ENCODE results near the gene TMEM167B. TPM values are rescaled to one million over a fixed set of nuclear protein-coding genes. Genes with fewer than 3 reads are reported as not detected.

TMEM167B gene
- total and polyA plus RNA-seq, 2 of the 8 experiments (the other 6 are each of a cell fraction or from before 2014, with no cell fraction given) = 3.6 to 14.8 TPM

DNA sequence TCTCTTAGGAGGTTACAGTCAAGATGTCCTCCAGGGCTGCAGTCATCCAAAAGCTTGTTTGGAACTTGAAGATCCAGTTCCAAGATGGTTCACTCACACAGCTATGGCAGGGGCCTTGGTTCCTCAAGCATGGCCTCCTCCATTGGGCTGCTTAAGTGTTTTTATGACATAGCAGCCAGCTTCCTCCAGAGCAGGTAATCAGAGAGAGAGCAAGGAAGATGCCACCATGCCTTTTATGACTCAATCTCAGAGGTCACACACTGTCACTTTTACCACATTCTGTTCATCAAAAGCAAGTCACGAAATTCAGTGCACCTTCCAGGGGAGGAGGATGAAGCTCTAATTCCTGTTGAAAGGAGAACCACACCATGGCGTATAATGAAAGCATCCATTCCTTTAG lies 40.5 kb downstream of the TMEM167B start:
- no peaks in the 10 kb centered on the region for H3K79me2 ChIP-seq (ENCODE audit: control insufficient read depth in 1 of 2, insufficient read depth in 2 of 2, low read length in 2 of 2)
- H2BK15ac ChIP-seq (ENCODE audit: low read length) = no peak overlapping the region
- no peak overlapping the region for H2BK12ac ChIP-seq (ENCODE audit: low read depth, low read length)
- H4K5ac ChIP-seq (ENCODE audit: insufficient read length, low read depth, low read length) = no peak overlapping the region
- no peak overlapping the region for H4K8ac ChIP-seq (ENCODE audit: extremely low read depth, insufficient read depth, low read length)
- no peaks in the 10 kb centered on the region for H3K9me3 ChIP-seq (ENCODE audit: insufficient read depth in 2 of 2, low read depth in 1 of 2, low read length in 1 of 2)
- no peaks in the 10 kb centered on the region for H3K4me1 ChIP-seq (replicated peaks in 1 of 4; ENCODE audit: control insufficient read depth in 3 of 4, insufficient read depth in 4 of 4, low read length in 3 of 4)
- H2BK20ac ChIP-seq (ENCODE audit: low read length) = no peak overlapping the region
- H3K23me2 ChIP-seq (ENCODE audit: low read depth, low read length) = no peaks in the 10 kb centered on the region
- FAIRE-seq (no peak), DNase-seq (ENCODE audit: low read depth in 1 of 2, low spot score in 2 of 2) (no peak)
- H2BK120ac ChIP-seq (replicated peaks; ENCODE audit: low read depth, low read length) = no peak overlapping the region
- no peak overlapping the region for H2AFZ ChIP-seq (ENCODE audit: low read length)
- 66% methylated on average over 2 of the region's 2 CpGs; no CpG with 5 or more reads in 1 of the 2 experiments for WGBS, 2 experiments (ENCODE audit: extremely low coverage in 1 of 2, insufficient coverage in 1 of 2, insufficient read length in 1 of 2, insufficient replicate concordance in 2 of 2, low coverage in 1 of 2, low lambda C conversion rate in 2 of 2, missing lambda C conversion rate in 1 of 2)
- H3K27me3 ChIP-seq (replicated peaks in 1 of 4; ENCODE audit: control insufficient read depth in 3 of 4, extremely low read depth in 1 of 4, insufficient read depth in 3 of 4, low read length in 3 of 4) = peaks cover 0 to 2% (median 0%) of the 10 kb centered on the region in 4 experiments; a peak in 1 of 7 replicates
- no peak overlapping the region for H3K56ac ChIP-seq (replicated peaks; ENCODE audit: insufficient read length, low read depth, low read length)
- H2AK5ac ChIP-seq (ENCODE audit: low read depth, low read length) = no peak overlapping the region
- no peaks in the 10 kb centered on the region for H3K36me3 ChIP-seq (ENCODE audit: control insufficient read depth in 2 of 4, insufficient read depth in 4 of 4, low read length in 3 of 4)
- H3K4me3 ChIP-seq (ENCODE audit: extremely low read depth in 1 of 4, insufficient read depth in 2 of 4, low read depth in 3 of 4, low read length in 4 of 4) = no peak overlapping the region
- H3K27ac ChIP-seq (ENCODE audit: low read depth, low read length) = no peak overlapping the region
- ChIA-PET CTCF (ENCODE audit: partially characterized antibody) (interaction anchor here (1.1 to 2.7 kb wide), 5 partner anchors 10 to 108 kb away, joined by 3 to 7 read pairs (median 4); no protein-coding TSS in a partner anchor), POLR2A (ENCODE audit: partially characterized antibody) (interaction anchor here (1.0 to 1.1 kb wide), 2 partner anchors 9 to 26 kb away, joined by 3 read pairs; no protein-coding TSS in a partner anchor)
- H3K14ac ChIP-seq (ENCODE audit: insufficient read length) = no peak overlapping the region
- TF ChIP-seq SAP30 (IDR thresholded peaks at IDR 0.05; ENCODE audit: insufficient read depth, insufficient replicate concordance, low read length) (no peak), RXRA (IDR thresholded peaks at IDR 0.05; ENCODE audit: insufficient read depth, low read depth, low read length) (no peak), NANOG (IDR thresholded peaks at IDR 0.05; ENCODE audit: insufficient read depth, low read depth, low read length, poor library complexity, severe bottlenecking) (no peak), RFX5 (IDR thresholded peaks at IDR 0.05; ENCODE audit: borderline replicate concordance, low read depth, low read length) (no peak), CBX5 (IDR thresholded peaks at IDR 0.05; ENCODE audit: low read depth, low read length) (no peak), KDM5A (IDR thresholded peaks at IDR 0.05; ENCODE audit: low read length) (no peak), TBP (IDR thresholded peaks at IDR 0.05; ENCODE audit: low read depth, low read length) (no peak), JUN (IDR thresholded peaks at IDR 0.05; ENCODE audit: low read depth, low read length) (no peak), NRF1 (IDR thresholded peaks at IDR 0.05; ENCODE audit: low read depth, low read length) (no peak)
- TF ChIP-seq, protein P1, sequence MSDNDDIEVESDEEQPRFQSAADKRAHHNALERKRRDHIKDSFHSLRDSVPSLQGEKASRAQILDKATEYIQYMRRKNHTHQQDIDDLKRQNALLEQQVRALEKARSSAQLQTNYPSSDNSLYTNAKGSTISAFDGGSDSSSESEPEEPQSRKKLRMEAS (IDR thresholded peaks at IDR 0.05) = no peak
- no peaks in the 10 kb centered on the region for H4K20me1 ChIP-seq (replicated peaks in 1 of 2; ENCODE audit: control insufficient read depth in 1 of 2, insufficient read depth in 2 of 2, low read length in 2 of 2)
- H2BK5ac ChIP-seq (ENCODE audit: low read depth, low read length) = no peak overlapping the region
- H3K4ac ChIP-seq (replicated peaks; ENCODE audit: insufficient read length, low read depth, low read length) = no peak overlapping the region
- no peaks in the 10 kb centered on the region for H3K79me1 ChIP-seq (ENCODE audit: low read depth, low read length)
- H3K4me2 ChIP-seq (ENCODE audit: insufficient read depth in 1 of 2, low read depth in 2 of 2, low read length in 2 of 2) = no peak overlapping the region
- no peak overlapping the region for H3K18ac ChIP-seq (ENCODE audit: extremely low read depth, low read length)
- H3K9ac ChIP-seq (replicated peaks in 1 of 4; ENCODE audit: extremely low read depth in 1 of 4, low read depth in 3 of 4, low read length in 3 of 4) = no peak overlapping the region
- no peak overlapping the region for H4K91ac ChIP-seq (replicated peaks; ENCODE audit: insufficient read length, low read length)
- no peak overlapping the region for H3K23ac ChIP-seq (ENCODE audit: insufficient read length)

All from H1 (cell line).